ENCODE results near the gene EHMT1. TPM values are rescaled to one million over a fixed set of nuclear protein-coding genes. Genes with fewer than 3 reads are reported as not detected.

EHMT1 gene
- total RNA-seq, 1 experiment from 2014 or later, result 112 TPM

GRCh38 chr9:137615387-137615871, 3.4 kb upstream of the EHMT1 start:
- WGBS (ENCODE audit: extremely low coverage, insufficient read length, low lambda C conversion rate), result no CpG with 5 or more reads among the region's 19 CpGs
- Histone ChIP-seq H2BK5ac (ENCODE audit: insufficient read length, low read length) (no peak overlapping the region), H3K9ac (ENCODE audit: extremely low read depth, insufficient read length, low read length) (no peak overlapping the region), H3K18ac (ENCODE audit: insufficient read length, low read depth, low read length) (no peak overlapping the region), H4K20me1 (ENCODE audit: control insufficient read depth, insufficient read depth, insufficient read length) (no peaks in the 10 kb centered on the region), H3K23me2 (ENCODE audit: insufficient read length, low read depth, low read length, poor library complexity, severe bottlenecking) (peaks cover 5% of the 10 kb centered on the region), H2AK5ac (ENCODE audit: insufficient read length, low read length) (no peak overlapping the region), H3K4me1 (ENCODE audit: insufficient read depth, low read length) (no peaks in the 10 kb centered on the region; the same call in 1 of the 2 replicates), H2AFZ (ENCODE audit: low read length) (no peak overlapping the region), H3K9me3 (ENCODE audit: control insufficient read depth, low read depth, low read length) (no peaks in the 10 kb centered on the region), H2BK20ac (ENCODE audit: low read depth, low read length, poor library complexity, severe bottlenecking) (no peak overlapping the region), H3K4ac (ENCODE audit: low read depth, low read length) (no peak overlapping the region), H3T11ph (ENCODE audit: low read length) (no peak overlapping the region), H2BK12ac (ENCODE audit: insufficient read length, low read depth, low read length) (no peak overlapping the region), H3K27me3 (ENCODE audit: insufficient read depth, low read length) (no peaks in the 10 kb centered on the region), H4K5ac (ENCODE audit: insufficient read length, low read depth, low read length) (no peak overlapping the region), H3K27ac (ENCODE audit: insufficient read length, low read depth, low read length) (no peak overlapping the region), H4K8ac (replicated peaks; ENCODE audit: insufficient read length, low read depth, low read length) (no peak overlapping the region), H2BK15ac (ENCODE audit: low read depth, low read length) (no peak overlapping the region), H3K56ac (ENCODE audit: insufficient read length, low read depth, low read length) (no peak overlapping the region), H3K4me2 (ENCODE audit: insufficient read depth, insufficient read length, low read length) (no peak overlapping the region), H3K79me1 (ENCODE audit: insufficient read depth, low read depth, low read length, poor library complexity, severe bottlenecking) (no peaks in the 10 kb centered on the region), H3K79me2 (ENCODE audit: insufficient read depth, low read length) (peaks cover 16% of the 10 kb centered on the region; the same call in 1 of the 2 replicates), H4K91ac (ENCODE audit: insufficient read length, low read depth, low read length) (no peak overlapping the region), H3K14ac (ENCODE audit: insufficient read depth, low read length) (no peak overlapping the region), H3K23ac (ENCODE audit: insufficient read length, low read depth, low read length) (no peak overlapping the region), H2BK120ac (ENCODE audit: low read depth, low read length, poor library complexity, severe bottlenecking) (no peak overlapping the region)
- Mint-ChIP-seq H3K4me1 (peaks cover 23 to 30% of the 10 kb centered on the region in 2 experiments), H3K9me3 (no peaks in the 10 kb centered on the region), H3K27me3 (ENCODE audit: low read depth) (no peaks in the 10 kb centered on the region), H3K36me3 (ENCODE audit: insufficient read depth in 1 of 3, low read depth in 3 of 3) (peaks cover 7 to 20% (median 16%) of the 10 kb centered on the region in 3 experiments; a peak in 6 of 7 replicates), H3K4me3 (no peak overlapping the region), H3K27ac (no peak overlapping the region)
- no peak for DNase-seq
- TF ChIP-seq CTCF (conservative IDR thresholded peaks at IDR 0.05), result no peak

Measured in H9 (cell line).